GM23248 (cell line): Measurements from ENCODE around the gene KIR3DL1.

Source experiments
- EZH2 ChIP-seq: fragments of 200-600 bp; sonication (generic); IDR thresholded peaks from 2 replicates; pipeline ENCODE4 v1.6.1; 2018; ENCODE audit warnings: antibody characterized with exemption, mild to moderate bottlenecking; ENCODE audit not compliant: insufficient read depth, poor library complexity, severe bottlenecking
- EZH2phosphoT487 ChIP-seq: fragments of 200-600 bp; sonication (generic); IDR thresholded peaks from 2 replicates; pipeline ENCODE4 v1.6.1; 2018; ENCODE audit warnings: antibody characterized with exemption, moderate library complexity, mild to moderate bottlenecking, low read depth; ENCODE audit not compliant: insufficient read depth

GRCh38 chr19:54805665-54806515, 10.4 kb upstream of the KIR3DL1 start:
- no peak for TF ChIP-seq EZH2phosphoT487
- no peak for TF ChIP-seq EZH2
